GM19099 (cell line): ENCODE data around the gene CWC22.

Experiments used
- POLR2A ChIP-seq: IDR thresholded peaks from 3 replicates; pipeline ENCODE4 v1.6.1; 2011; ENCODE audit warnings: low read depth; ENCODE audit not compliant: insufficient read length; ENCODE audit errors: extremely low read depth

The CWC22 gene

DNA sequence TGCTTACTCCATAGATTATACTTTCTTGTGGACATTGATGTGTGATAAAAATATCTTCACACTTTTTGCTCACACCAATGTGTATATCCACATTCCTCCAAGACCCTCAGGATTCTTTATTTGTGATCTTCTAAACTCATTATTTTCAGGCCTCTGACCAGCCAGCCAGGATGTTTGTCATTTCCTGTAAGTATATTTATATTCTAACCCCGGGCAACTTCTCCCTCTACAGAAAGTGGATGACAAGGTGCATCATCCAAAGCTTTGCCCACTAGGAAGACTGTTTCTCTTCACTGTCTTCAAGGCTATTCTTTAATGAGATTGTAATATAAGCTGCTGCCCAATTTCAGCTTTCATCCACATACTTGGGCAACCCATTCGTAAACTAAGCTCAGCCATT lies 3.6 kb upstream of the CWC22 start:
- TF ChIP-seq POLR2A, result no peak

- TF ChIP-seq POLR2A, result no peak
Measured at GRCh38 chr2:180006231-180006630, 866 bp downstream of the CWC22 start.

DNA sequence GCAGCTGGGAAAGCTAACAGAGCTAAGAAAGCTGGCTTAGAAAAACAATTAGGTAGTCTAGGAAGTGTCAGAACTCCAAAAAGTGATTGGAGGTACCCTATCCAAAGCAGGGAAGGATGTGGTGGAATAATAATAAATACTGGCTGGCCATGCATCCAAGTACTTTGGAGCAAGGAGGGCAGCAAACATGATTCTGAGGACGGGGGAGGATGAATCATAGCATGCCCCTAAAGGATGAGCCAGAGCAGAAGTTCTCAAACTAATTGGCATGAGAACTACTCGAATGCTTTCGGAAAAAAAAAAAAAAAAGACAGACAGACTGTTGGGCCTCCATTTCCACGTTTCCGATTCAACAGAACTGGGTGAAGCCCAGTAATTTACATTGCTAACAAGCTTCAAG lies 2.4 kb downstream of the CWC22 start:
- TF ChIP-seq POLR2A, result no peak

DNA sequence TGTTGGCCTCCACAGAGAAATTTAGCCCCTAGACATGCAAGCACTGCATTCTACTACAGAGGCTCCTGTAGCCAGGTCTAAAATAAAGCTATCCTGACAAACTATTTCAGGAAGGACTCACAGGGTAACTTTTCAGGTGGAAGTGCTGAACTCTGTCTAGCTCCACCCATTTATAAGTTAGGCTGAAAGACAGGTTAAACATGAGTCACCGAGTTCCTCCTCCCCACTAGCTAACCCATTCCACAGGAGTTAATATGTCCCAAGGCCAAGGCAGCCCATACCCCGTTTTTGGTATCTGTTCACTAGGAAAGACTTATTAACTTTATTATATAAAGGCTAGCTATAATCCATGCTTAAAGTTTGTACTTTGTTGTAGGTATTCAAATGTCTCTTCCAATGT lies 3.5 kb downstream of the CWC22 start:
- no peak for TF ChIP-seq POLR2A

DNA sequence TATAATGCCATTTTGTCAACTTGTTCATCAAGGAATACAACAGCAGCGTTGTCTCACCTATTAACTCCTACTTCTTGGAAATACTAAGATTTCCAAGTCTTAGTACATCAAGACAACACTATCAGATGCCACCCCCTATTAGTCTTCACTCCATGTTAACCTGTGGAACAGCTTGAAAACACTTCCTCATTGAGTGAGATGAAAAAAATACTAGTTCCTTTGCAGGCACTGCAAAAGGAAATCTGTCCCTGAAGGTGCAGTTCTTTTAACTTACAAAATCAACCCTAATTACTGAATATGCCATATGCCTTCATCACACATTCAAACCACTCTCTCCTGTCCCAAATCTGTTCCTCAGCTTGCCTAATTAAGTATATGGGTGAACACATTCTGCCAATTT lies 4.0 kb downstream of the CWC22 start:
- no peak for TF ChIP-seq POLR2A

DNA sequence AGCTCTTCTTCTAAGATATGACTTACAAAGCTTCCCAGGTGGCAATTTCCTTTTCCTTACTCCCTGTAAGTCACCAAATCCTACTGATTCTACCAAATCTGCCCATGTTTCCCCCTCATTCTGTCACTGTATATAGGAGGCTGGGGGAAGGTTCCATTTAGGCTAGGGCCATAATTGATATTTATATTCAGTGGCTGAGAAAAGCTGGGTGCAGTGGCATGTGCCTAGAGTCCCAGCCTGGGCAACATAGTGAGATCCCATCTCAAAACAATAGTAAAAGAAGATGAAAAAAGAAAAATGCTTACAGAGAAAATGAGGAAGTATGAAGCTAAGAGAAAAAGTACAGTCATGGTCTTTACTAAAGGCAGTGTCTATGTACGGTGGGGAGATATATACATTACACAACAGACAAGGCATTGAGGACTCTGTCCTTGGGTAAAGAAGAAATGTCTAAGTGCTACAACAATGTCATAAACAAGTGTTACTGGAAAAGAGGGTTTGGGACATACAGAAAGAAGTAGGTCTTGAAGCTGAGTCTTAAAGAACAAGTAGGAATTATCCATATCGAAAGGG lies 4.8 kb downstream of the CWC22 start:
- TF ChIP-seq POLR2A, result no peak

DNA sequence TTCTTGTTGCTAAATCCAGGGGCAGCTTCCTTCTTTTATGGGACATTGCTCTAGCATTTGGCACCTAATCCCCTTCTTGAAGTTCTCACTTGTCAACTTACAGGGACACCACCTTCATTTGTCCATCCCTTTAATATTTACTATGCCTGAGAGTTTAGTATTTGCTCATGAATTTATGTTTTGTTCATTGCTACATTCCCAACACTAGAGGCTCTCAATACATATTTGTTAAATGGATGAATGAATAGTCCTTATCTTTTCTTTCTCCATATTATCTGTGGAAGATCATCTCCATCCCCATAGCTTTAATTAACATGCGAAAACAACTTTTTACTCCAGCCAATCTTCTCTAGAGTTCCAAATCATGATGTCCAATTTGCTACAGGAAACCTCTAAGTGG lies 5.4 kb downstream of the CWC22 start:
- no peak for TF ChIP-seq POLR2A

- no peak for TF ChIP-seq POLR2A
Measured at GRCh38 chr2:180000434-180000833, 6.7 kb downstream of the CWC22 start.

- no peak for TF ChIP-seq POLR2A
Measured at GRCh38 chr2:179999000-179999399, 8.1 kb downstream of the CWC22 start.

GRCh38 chr2:179995741-179996515 lies 11.2 kb downstream of the CWC22 start:
- no peak for TF ChIP-seq POLR2A

GRCh38 chr2:179991344-179991743 lies 15.8 kb downstream of the CWC22 start:
- no peak for TF ChIP-seq POLR2A

DNA sequence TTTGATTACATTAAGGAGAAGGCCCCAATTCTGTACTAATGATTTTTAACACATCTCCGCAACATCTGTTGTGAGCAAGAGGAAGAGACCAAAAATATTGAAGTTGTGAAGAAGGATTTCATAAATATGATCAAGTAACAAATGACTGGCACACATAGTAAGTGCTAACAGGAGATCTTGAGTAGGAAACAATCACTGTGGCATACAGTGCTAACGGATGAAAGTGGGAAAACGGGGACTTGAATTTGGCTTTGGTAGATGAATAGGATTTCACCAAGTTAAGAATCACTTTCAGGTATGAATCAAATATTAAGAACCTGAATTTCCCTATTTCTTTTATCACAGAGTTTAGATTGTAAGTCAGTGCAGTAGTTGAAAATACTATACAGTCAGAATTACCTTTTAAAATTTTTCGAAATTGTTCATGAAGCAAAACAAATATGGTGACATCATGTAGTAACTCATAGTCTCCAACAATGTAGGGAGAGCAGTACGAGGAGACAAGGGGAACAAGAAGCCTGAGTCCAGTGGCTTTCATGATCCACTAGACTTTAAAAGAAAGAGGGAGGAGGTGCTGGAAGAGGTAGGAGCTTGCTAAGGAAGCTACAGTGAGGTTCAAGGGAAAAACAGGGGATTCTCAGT lies 16.3 kb downstream of the CWC22 start:
- no peak for TF ChIP-seq POLR2A

DNA sequence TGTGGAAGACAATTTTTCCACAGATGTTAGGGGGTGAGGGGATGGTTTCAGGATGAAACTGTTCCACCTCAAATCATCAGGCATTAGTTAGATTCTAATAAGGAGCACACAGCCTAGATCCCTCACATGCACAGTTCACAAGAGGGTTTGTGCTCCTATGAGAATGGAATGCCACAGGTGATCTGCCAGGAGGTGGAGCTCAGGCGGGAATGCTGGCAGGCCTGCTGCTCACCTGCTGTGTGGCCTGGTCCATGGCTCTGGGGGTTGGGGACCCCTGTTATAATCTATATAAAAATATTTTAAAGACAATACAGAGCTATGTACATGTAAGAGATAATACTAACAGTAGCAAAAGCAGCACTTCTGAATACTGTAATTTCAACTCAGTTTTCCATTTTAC lies 19.2 kb downstream of the CWC22 start:
- TF ChIP-seq POLR2A, result no peak

- TF ChIP-seq POLR2A, result no peak
Measured at GRCh38 chr2:179985163-179985820, 21.8 kb downstream of the CWC22 start.

DNA sequence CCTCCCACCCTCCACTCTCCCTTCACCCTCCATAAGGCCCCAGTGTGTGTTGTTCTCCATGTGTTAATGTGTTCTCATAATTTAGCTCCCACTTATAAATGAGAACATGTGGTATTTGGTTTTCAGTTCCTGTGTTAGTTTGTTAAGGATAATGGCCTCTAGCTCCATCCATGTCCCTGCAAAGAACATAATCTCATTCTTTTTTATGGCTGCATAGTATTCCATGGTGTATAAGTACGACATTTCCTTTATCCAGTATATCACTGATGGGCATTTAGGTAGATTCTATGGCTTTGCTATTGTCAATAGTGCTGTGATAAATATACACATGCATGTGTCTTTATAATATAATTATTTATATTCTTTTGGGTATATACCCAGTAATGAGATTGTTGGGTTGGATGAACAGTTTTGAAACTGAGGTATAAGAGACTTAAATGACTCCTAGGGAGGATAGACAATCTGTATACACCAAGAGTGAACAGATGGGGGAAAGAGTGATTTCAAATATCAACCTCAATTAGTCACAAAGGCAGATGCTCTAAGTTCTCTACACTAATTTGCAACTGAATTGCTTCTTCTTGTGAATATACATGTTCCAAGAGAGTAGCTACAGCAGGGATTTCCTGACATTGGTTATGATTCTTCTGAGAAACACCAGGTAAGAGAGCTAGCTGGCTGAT lies 23.7 kb downstream of the CWC22 start:
- no peak for TF ChIP-seq POLR2A
